Fibroblast of the conjunctiva (primary cell): Measurements from ENCODE around the gene ADCY5.

Source experiments
- DNase-seq: peaks from one replicate; pipeline ENCODE4 v3.0.0-alpha.2; 2010; ENCODE audit warnings: low read depth

Gene ADCY5

DNA sequence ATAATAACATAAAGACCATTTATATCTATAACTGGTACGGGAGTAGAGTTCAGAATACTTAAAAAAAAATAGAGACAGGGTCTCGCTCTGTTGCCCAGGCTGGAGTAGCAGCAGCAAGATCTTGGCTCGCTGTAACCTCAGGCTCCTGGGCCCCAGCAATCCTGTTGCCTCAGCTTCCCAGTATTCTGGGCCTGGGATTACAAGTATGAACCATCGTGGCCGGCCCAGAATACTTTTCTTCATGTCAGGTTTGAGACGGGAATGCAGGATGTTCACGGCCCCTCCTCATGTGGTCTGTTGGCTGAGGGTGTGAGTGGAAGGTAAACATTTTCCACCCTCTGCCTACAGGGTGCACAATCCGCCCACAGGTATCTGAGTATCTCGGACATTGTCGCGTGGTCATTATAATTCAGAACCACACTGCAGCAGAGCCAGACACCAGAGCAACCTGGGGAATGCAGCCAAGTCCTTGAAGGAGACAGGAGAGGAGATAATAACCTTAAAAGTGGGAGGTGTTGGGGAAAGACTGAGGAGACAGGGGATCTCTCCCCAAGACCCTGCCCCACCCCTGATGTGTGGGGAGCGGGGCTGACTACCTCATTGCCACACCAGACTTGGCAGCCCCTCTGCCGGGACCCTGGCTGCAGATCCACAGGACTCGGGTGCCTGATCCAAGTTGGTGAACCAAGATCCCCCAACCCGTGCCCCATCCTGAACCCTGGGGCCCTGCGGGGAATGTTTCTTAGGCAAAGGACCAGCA, 106.8 kb downstream of the ADCY5 start:
- DNase-seq: no peak

DNA sequence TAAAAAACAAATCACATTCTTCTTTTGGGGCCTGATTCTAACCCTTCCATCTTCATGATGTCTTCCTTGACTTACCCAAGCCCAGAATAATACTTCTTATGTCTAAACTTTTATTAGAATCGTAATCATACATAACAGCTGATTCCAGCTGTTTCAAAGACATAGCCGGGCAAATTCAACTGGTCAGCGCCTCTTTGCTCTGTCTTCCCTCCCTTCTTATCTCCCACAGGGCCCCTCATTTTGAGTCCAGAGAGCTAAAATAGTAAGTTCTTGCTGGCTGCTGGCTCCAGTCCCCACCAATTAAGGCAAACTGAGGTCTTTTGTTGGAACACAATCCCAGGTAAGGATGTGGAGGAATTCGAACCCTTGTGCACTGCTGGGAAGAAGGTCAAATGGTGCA, 108.6 kb downstream of the ADCY5 start:
- DNase-seq: no peak

- DNase-seq: no peak
Observed at GRCh38 chr3:123339302-123339701, 109.6 kb downstream of the ADCY5 start.

DNA sequence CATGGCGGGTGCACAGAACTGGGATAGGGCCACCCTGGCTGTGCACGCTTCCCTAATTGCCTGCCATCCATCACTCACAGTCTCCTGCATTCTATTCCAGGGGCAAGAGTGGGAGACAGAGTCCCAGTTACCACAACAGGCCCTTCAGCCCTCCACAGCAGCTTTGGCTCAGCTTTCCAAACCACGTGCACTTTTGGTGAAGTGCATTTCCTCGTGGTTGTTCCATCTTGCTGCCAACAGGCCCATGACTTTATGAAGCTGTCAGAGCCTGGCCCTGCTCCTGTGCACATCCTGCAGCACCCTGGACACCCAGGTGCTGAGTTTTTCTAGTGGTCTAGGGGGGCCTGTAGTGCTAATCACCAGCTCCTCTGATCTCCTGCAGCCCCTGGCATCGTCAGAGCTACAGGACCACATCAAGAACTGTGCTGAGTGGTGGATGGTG, 110.2 kb downstream of the ADCY5 start:
- no peak for DNase-seq

GRCh38 chr3:123337948-123338619, 110.8 kb downstream of the ADCY5 start:
- no peak for DNase-seq

DNA sequence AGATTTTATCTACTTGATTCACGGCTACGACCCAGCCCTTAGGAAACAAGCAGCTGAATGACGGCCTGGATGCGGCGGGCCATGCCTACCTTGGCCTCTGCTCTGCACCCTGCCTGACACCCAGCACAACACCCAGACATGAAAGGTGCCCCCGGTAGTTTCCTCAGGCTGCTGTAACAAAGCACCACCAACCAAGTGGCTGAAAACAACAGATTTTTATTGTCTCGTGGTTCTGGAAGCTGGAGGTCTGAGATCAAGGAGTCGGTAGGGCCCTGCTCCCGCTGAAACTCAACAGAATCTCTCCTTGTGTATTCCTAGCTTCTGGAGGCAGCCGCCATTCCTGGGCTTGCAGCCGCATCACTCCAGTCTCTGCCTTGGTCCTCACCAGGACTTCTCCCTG, 111.7 kb downstream of the ADCY5 start:
- no peak for DNase-seq

- no peak for DNase-seq
Observed at GRCh38 chr3:123336441-123336851, 112.4 kb downstream of the ADCY5 start.

- DNase-seq: no peak
Observed at GRCh38 chr3:123336001-123336400, 112.9 kb downstream of the ADCY5 start.

- no peak for DNase-seq
Observed at GRCh38 chr3:123335007-123335670, 113.8 kb downstream of the ADCY5 start.

- no peak for DNase-seq
Observed at GRCh38 chr3:123334056-123334455, 114.8 kb downstream of the ADCY5 start.

DNA sequence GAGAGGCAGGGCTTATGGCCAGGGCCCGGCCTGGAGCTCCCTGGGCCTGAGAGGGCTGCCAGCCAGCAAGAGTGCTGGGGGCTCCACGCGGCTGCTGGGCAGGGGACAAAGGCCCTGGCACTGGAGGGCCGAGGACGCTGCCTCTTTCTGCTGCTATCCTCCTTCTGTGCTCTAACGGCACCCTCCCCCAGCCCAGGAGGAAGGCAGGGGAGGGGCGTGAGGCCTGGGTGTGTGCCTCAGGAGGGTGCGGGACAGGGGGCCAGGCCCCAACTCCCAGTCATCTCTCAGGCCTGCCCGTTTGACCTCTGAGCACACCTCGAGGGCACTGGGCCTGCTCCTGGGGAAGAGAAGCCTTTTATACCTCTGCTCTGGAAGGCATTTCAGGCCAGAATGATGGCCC, 115.5 kb downstream of the ADCY5 start:
- DNase-seq: no peak

GRCh38 chr3:123332124-123332641, 116.7 kb downstream of the ADCY5 start:
- no peak for DNase-seq

DNA sequence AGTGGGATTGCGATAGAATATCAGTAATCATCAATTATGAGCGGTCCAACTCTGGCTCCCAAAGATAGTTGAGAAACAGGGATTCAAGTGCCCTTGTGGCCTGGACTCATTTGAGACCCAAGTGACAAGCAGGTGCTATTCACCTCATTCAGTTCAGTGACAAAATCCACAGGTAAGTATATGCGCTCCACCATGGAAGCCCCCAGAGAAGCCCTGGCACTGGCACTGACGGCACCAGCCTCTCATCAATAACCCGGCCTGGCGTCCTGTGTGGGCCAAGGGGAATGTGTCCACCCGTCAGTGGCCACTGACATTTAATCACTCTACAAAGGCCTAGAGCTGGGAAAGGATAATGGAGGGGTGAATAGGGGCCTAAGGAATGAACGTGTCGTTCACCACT, 117.2 kb downstream of the ADCY5 start:
- no peak for DNase-seq

DNA sequence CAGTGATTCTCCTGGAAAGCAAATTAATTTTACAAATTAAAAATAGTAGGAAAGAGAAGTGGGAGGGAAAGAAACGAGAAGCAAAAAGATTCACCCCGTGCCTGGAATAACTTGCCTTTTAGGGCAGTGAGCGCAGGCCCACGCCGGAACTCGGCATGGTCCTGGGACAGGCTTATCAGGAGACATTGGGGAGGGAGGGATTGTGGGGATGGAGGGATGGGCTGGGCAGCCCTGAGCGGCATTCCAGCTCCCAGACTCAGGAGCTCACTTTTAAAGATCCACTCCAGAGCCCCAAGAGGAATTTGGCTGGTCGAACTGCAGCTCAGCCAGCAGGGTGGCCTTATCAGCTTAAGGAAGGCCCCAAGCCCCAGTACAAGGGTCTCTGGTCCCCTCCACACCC, 117.9 kb downstream of the ADCY5 start:
- no peak for DNase-seq

DNA sequence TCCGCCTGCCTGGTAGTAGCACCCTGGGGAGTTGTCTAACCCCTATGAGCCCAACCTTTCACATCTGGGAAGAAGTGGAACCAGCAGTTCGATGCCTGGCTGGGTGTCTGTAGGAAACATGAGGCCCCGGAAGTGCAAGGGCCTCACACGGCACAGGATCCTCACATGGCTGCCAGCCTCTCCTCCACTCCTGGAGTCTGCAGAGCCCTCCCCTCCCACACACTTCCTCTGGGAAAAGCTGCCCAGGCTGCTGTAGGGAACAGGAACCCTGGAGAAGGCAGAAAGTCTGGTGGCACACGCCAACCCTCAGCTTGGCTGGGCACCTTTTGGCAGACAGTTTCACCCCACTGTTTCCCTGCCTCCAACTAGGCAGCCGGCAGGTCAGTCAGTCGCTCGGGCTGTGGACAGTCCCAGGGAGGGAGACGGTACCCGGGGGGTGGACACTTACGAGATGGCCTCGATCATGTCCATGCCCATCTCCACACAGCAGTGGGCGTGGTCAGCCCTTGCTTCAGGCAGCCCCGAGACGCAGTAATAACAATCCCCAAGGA, 118.4 kb downstream of the ADCY5 start:
- no peak for DNase-seq

DNA sequence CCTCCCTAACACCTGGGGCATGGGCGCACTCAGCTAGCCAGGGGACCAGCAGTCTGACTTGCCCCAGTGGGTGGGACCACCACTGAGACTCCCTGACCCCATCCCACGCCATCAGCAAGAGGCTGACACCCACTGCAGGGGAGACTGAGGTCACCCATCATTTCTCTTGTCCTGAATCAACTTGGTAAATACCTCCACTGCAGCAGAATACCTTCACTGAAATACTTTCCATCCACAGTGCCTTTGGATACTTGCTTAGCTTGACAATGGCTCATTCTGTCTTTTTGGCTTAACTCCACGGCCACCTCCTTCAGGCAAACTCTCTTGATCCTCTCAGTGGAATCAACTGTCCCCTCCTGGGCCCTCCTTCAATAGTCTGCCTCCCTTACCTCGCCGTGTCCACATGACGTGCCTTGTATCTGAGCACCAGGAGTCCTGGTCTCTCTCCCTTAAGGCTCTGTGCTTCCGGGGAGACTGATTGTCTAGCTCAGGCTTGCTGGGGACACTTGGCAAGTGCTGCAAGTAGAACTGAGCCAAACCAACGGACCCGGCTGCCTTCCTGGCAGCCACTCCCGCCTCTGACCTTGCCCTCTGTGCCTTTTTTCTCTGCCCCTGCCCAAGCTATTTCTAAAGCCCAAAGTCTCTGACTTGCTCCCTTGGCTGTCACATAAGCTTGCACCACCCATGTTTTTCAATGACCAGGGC, 119.1 kb downstream of the ADCY5 start:
- DNase-seq: no peak

DNA sequence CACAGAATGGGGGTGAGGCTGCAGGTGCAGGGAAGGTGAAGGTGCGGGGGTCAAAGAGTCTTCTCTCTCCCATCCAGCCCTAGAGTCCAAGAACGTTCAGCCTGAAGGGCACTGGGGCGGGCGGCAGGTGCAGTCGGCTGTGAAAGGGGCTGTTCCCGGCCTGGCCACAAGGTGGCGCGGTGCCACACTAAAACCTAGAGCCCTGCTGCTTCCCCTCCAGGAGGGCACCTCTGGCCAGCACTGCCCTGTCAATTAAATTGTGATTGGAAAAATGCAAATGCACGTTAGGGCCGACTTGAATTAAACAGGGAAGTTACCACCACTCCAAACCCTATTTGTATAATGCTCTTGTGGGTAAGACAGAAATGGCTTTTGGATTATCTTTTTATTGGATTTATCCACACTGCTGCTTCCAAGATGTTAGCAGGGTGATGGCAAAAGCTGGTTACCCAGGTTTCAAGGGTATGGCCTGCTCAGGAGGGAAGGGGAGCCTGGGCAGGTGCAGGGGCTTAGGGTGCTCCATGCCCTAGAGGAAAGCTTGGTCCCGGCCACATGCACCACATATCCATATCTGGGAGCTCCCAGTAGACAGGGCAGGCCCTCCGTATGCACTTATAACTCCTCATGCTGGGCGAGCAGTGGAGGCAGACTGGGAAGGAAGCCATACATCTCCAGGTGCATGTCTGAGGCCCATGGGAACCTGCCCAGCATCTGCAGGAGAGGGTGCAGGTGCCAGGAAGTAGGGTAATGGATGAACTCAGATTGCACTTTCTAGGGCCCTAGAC, 119.8 kb downstream of the ADCY5 start:
- DNase-seq: peak; percentile 27

DNA sequence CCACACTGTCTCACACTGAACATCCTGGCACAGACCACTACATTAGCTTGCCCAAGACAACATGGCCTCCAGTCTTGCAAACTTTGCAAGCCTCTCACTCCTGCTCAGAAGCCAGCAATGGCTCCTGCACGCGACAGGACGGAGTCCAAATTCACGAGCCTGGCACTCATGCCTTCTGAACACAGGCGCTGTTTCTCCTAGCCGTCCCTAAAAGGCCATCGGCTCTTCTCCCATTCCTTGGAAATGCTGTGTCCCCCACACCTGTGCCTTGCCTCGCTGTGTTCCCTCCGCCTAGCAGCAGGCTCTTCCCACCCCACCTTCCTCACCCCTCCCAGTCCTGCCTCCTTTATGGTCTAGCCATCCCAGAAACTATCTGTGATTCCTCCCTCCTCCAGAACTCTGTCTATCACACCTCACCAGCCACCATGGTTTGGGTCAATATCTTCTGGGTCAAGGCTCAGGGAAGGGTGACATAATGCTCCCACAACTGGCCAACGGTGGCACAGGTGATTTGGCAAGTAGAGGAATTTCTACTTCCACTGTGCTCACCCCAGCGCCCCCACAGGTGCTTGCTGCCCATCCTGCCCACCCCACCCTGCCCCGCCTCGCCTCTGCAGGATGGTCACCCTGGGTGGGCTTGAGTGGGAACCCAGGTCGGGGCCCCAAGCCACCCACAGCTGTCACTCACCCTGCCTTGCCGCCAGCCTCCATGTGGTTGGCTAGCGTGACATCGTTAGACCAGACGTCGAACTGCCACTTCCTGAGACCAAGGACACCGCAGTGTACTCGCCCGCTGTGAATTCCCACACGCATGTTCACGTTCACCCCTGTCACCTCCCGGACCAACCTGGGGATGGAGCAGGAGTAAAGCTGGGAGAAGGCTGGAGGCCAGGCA, 120.7 kb downstream of the ADCY5 start:
- no peak for DNase-seq

- no peak for DNase-seq
Observed at GRCh38 chr3:123327480-123327879, 121.4 kb downstream of the ADCY5 start.

- DNase-seq: no peak
Observed at GRCh38 chr3:123326531-123326930, 122.4 kb downstream of the ADCY5 start.
